Measurements from ENCODE around the gene RPS15. TPM values are rescaled to one million over a fixed set of nuclear protein-coding genes. Genes with fewer than 3 reads are reported as not detected.

Gene RPS15
- total RNA-seq, 1 donor from 2014 or later = 1,014 TPM

GRCh38 chr19:1453525-1454364 lies 15.5 kb downstream of the RPS15 start:
- Mint-ChIP-seq H3K9me3 (no peaks in the 10 kb centered on the region), H3K4me1 (peaks cover 2% of the 10 kb centered on the region), H3K36me3 (no peaks in the 10 kb centered on the region), H3K27me3 (ENCODE audit: low read depth) (peaks cover 82% of the 10 kb centered on the region), H3K4me3 (no peak overlapping the region), H3K27ac (no peak overlapping the region)
- no peak for TF ChIP-seq CTCF (IDR thresholded peaks at IDR 0.05; ENCODE audit: unreplicated experiment)
- DNase-seq (ENCODE audit: low spot score in 2 of 2, unreplicated experiment in 2 of 2) = no peak

GRCh38 chr19:1455002-1455335 lies 16.8 kb downstream of the RPS15 start:
- Mint-ChIP-seq H3K27ac (no peak overlapping the region), H3K27me3 (ENCODE audit: low read depth) (peaks cover 82% of the 10 kb centered on the region), H3K4me1 (no peaks in the 10 kb centered on the region), H3K4me3 (no peak overlapping the region), H3K9me3 (no peaks in the 10 kb centered on the region), H3K36me3 (no peaks in the 10 kb centered on the region)
- TF ChIP-seq CTCF (IDR thresholded peaks at IDR 0.05; ENCODE audit: unreplicated experiment) = no peak
- DNase-seq (ENCODE audit: low spot score in 2 of 2, unreplicated experiment in 2 of 2) = no peak

- Mint-ChIP-seq H3K4me3 (no peak overlapping the region), H3K9me3 (no peaks in the 10 kb centered on the region), H3K4me1 (no peaks in the 10 kb centered on the region), H3K27ac (no peak overlapping the region), H3K36me3 (no peaks in the 10 kb centered on the region), H3K27me3 (ENCODE audit: low read depth) (peaks cover 78% of the 10 kb centered on the region)
- no peak for DNase-seq (ENCODE audit: low spot score in 2 of 2, unreplicated experiment in 2 of 2)
- TF ChIP-seq CTCF (IDR thresholded peaks at IDR 0.05; ENCODE audit: unreplicated experiment) = no peak
These were observed 17.3 kb downstream of the RPS15 start for GRCh38 chr19:1455336-1456120.

GRCh38 chr19:1456121-1456900 lies 18.1 kb downstream of the RPS15 start:
- Mint-ChIP-seq H3K4me1 (no peaks in the 10 kb centered on the region), H3K27ac (no peak overlapping the region), H3K4me3 (no peak overlapping the region), H3K27me3 (ENCODE audit: low read depth) (peaks cover 70% of the 10 kb centered on the region), H3K9me3 (no peaks in the 10 kb centered on the region), H3K36me3 (no peaks in the 10 kb centered on the region)
- no peak for DNase-seq (ENCODE audit: low spot score in 2 of 2, unreplicated experiment in 2 of 2)
- no peak for TF ChIP-seq CTCF (IDR thresholded peaks at IDR 0.05; ENCODE audit: unreplicated experiment)

- peaks cover 61% of the 10 kb centered on the region for H3K27me3 Mint-ChIP-seq (ENCODE audit: low read depth)
- TF ChIP-seq CTCF (IDR thresholded peaks at IDR 0.05; ENCODE audit: unreplicated experiment) = no peak
- no peak for DNase-seq (ENCODE audit: low spot score in 2 of 2, unreplicated experiment in 2 of 2)
- H3K4me3 Mint-ChIP-seq = no peak overlapping the region
- H3K36me3 Mint-ChIP-seq = no peaks in the 10 kb centered on the region
- no peaks in the 10 kb centered on the region for H3K4me1 Mint-ChIP-seq
- no peak overlapping the region for H3K27ac Mint-ChIP-seq
- no peaks in the 10 kb centered on the region for H3K9me3 Mint-ChIP-seq
These were observed 19.0 kb downstream of the RPS15 start for GRCh38 chr19:1457031-1457739.

Data from mesothelial cell of epicardium (in vitro differentiated cells).